ENCODE data around the gene ACOT11.

DNA sequence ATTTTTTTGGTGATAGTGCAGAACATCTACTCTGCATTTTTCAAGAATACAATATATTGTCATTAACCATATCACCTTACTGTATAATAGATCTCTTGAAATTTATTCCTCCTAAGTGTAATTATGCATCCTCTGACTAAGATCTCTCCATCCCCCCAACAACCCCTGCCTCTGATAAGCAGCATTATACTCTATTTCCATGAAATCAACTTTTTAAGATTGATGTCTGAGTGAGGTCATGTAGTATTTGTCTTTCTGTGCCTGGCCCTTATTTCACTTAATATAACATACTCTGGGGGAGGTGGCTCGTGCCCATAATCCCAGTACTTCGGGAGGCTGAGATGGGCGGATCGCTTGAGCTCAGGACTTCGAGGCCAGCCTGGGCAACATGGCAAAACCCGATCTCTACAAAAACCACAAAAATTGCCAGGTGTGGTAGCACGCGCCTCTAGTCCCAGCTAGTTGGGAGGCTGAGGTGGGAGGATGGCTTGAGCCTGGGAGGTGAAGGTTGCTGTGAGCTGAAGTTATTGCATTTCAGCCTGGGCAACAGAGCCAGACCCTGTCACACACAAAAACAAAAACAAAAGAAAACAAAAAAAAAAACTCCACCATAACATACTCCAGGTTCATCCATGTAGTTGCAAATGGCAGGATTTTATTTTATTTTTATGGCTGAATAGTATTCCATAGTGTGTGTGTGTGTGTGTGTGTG, 5.7 kb downstream of the ACOT11 start:
- TF ChIP-seq POLR2AphosphoS5 (IDR thresholded peaks at IDR 0.05; ENCODE audit: borderline replicate concordance, low read depth, low read length) (no peak), EZH2 (IDR thresholded peaks at IDR 0.05) (no peak)
